ENCODE measurements around the gene TMEM222.

TMEM222 gene

GRCh38 chr1:27333717-27334279 is 11.8 kb downstream of the TMEM222 start:
- Histone ChIP-seq H3K9ac (ENCODE audit: low read length) (no peak overlapping the region), H3K4me1 (ENCODE audit: control insufficient read depth, insufficient read depth, low read length) (no peaks in the 10 kb centered on the region), H3K36me3 (ENCODE audit: control insufficient read depth, insufficient read depth, low read length) (peaks cover 20% of the 10 kb centered on the region), H3K27me3 (ENCODE audit: control insufficient read depth, insufficient read depth, low read length) (no peaks in the 10 kb centered on the region), H3K9me3 (ENCODE audit: control insufficient read depth, low read length) (no peaks in the 10 kb centered on the region), H3K4me3 (ENCODE audit: low read length) (no peak overlapping the region)

GRCh38 chr1:27335506-27336422 is 13.8 kb downstream of the TMEM222 start:
- H3K36me3 ChIP-seq (ENCODE audit: control insufficient read depth, insufficient read depth, low read length) = peaks cover 20% of the 10 kb centered on the region

DNA sequence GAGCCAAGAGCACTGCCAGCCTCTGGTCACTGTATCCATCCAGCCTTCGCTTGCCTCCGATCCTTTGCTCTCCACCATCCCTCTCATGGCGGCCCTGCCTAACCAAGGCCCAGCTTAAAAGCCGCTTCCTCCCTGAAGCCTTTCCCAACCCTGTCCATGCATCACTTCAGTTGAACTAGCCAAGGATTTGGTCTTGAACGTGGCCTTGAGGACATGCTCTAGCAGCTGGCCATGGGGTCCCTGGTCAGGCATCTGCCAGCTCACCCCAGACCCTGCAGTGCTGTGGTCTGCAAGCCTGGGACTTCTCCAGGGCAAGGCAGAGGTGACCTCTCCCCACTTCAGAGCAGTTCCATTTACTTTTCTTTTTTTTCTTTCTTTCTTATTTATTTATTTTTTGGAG is 14.8 kb downstream of the TMEM222 start:
- H3K4me1 ChIP-seq (ENCODE audit: control insufficient read depth, insufficient read depth, low read length) = peaks cover 11% of the 10 kb centered on the region
- no peaks in the 10 kb centered on the region for H3K9me3 ChIP-seq (ENCODE audit: control insufficient read depth, low read length)
- H3K9ac ChIP-seq (ENCODE audit: low read length) = no peak overlapping the region
- peaks cover 20% of the 10 kb centered on the region for H3K36me3 ChIP-seq (ENCODE audit: control insufficient read depth, insufficient read depth, low read length)
- H3K4me3 ChIP-seq (ENCODE audit: low read length) = no peak overlapping the region
- no peaks in the 10 kb centered on the region for H3K27me3 ChIP-seq (ENCODE audit: control insufficient read depth, insufficient read depth, low read length)

More at GRCh38 chr1:27335506-27336422, 13.8 kb downstream of the TMEM222 start:
- Histone ChIP-seq H3K27me3 (ENCODE audit: control insufficient read depth, insufficient read depth, low read length) (no peaks in the 10 kb centered on the region), H3K4me1 (ENCODE audit: control insufficient read depth, insufficient read depth, low read length) (peaks cover 2% of the 10 kb centered on the region), H3K9ac (ENCODE audit: low read length) (no peak overlapping the region), H3K9me3 (ENCODE audit: control insufficient read depth, low read length) (no peaks in the 10 kb centered on the region), H3K4me3 (ENCODE audit: low read length) (no peak overlapping the region)

- H3K27me3 ChIP-seq (ENCODE audit: control insufficient read depth, insufficient read depth, low read length) = no peaks in the 10 kb centered on the region
- peaks cover 26% of the 10 kb centered on the region for H3K4me1 ChIP-seq (ENCODE audit: control insufficient read depth, insufficient read depth, low read length)
- no peak overlapping the region for H3K9ac ChIP-seq (ENCODE audit: low read length)
- H3K9me3 ChIP-seq (ENCODE audit: control insufficient read depth, low read length) = no peaks in the 10 kb centered on the region
- peaks cover 3% of the 10 kb centered on the region for H3K36me3 ChIP-seq (ENCODE audit: control insufficient read depth, insufficient read depth, low read length)
- H3K4me3 ChIP-seq (ENCODE audit: low read length) = no peak overlapping the region
Measured at GRCh38 chr1:27338751-27339150, 16.8 kb downstream of the TMEM222 start.

- H3K9me3 ChIP-seq (ENCODE audit: control insufficient read depth, low read length) = no peaks in the 10 kb centered on the region
- no peak overlapping the region for H3K4me3 ChIP-seq (ENCODE audit: low read length)
- peaks cover 27% of the 10 kb centered on the region for H3K4me1 ChIP-seq (ENCODE audit: control insufficient read depth, insufficient read depth, low read length)
- H3K27me3 ChIP-seq (ENCODE audit: control insufficient read depth, insufficient read depth, low read length) = no peaks in the 10 kb centered on the region
- no peaks in the 10 kb centered on the region for H3K36me3 ChIP-seq (ENCODE audit: control insufficient read depth, insufficient read depth, low read length)
- H3K9ac ChIP-seq (ENCODE audit: low read length) = no peak overlapping the region
Measured at GRCh38 chr1:27339213-27339612, 17.2 kb downstream of the TMEM222 start.

DNA sequence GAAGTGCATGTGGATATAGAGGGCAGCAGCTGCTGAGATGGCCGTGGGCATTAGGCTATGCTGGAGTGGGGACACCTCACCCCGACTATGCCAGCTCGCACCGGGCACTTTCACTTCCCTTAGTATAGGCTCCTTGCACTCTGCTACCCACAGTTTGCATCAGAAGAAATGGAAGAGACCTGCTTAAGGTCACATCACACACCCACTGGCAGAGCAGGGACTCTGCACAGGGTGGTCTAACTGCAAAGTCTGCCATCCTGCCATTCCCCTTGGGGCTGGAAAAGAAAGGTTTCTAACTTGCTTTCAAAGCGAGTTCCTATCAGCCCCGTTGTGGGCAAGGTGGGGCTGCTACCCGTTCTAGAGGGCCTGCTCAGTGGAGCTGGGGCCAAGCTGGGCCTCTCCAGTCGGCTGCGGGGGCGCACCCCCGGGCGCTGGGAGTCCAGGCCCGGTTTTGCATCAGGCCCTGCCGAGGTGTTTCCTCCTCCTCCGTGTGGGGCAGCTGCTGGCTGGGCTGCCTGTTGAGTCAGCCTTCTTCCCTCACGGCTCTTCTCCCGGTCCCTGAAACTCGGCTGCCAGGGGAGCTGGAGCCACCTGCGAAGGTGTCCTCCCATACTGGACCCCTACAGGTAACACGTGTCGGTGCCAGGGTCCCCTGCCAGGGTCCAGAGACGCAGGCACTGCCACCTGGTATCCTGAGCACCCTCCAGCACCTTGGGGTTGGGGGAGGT is 19.7 kb downstream of the TMEM222 start, which contains the start of gene SYTL1:
Gene SYTL1 (plus strand): TSS at position 498 of the 728 bp plus-strand sequence. CDS start 3,313 bp downstream, outside the sequence.
- Histone ChIP-seq H3K4me3 (ENCODE audit: low read length) (peak within 1 kb of the TSS; percentile 46), H3K4me1 (ENCODE audit: control insufficient read depth, insufficient read depth, low read length) (peaks cover 27% of the 10 kb centered on the region), H3K36me3 (ENCODE audit: control insufficient read depth, insufficient read depth, low read length) (no peaks in the 10 kb centered on the region), H3K9ac (ENCODE audit: low read length) (peak within 1 kb of the TSS; percentile 73), H3K9me3 (ENCODE audit: control insufficient read depth, low read length) (no peaks in the 10 kb centered on the region), H3K27me3 (ENCODE audit: control insufficient read depth, insufficient read depth, low read length) (no peaks in the 10 kb centered on the region)

DNA sequence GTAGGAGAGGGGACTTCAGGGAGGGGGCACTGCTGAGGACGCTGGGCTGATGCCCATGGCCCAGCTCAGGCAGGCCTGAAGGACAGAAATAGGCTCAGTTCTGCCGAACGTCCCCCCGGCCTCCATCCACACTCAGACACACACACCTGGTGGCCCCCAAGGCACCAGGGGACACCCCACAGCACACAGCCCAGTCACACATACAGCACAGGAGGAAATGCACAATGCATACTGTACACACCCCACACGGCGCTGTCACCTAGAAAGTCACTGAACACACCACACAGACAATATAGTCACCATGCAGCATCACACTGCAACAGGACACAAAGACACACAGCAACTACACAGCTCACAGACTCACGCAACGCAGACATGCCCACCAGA is 20.4 kb downstream of the TMEM222 start:
- H3K9ac ChIP-seq (ENCODE audit: low read length) = peak overlapping the region; percentile 73
- H3K36me3 ChIP-seq (ENCODE audit: control insufficient read depth, insufficient read depth, low read length) = no peaks in the 10 kb centered on the region
- no peaks in the 10 kb centered on the region for H3K9me3 ChIP-seq (ENCODE audit: control insufficient read depth, low read length)
- H3K4me3 ChIP-seq (ENCODE audit: low read length) = peak overlapping the region; percentile 46
- peaks cover 31% of the 10 kb centered on the region for H3K4me1 ChIP-seq (ENCODE audit: control insufficient read depth, insufficient read depth, low read length)
- no peaks in the 10 kb centered on the region for H3K27me3 ChIP-seq (ENCODE audit: control insufficient read depth, insufficient read depth, low read length)

DNA sequence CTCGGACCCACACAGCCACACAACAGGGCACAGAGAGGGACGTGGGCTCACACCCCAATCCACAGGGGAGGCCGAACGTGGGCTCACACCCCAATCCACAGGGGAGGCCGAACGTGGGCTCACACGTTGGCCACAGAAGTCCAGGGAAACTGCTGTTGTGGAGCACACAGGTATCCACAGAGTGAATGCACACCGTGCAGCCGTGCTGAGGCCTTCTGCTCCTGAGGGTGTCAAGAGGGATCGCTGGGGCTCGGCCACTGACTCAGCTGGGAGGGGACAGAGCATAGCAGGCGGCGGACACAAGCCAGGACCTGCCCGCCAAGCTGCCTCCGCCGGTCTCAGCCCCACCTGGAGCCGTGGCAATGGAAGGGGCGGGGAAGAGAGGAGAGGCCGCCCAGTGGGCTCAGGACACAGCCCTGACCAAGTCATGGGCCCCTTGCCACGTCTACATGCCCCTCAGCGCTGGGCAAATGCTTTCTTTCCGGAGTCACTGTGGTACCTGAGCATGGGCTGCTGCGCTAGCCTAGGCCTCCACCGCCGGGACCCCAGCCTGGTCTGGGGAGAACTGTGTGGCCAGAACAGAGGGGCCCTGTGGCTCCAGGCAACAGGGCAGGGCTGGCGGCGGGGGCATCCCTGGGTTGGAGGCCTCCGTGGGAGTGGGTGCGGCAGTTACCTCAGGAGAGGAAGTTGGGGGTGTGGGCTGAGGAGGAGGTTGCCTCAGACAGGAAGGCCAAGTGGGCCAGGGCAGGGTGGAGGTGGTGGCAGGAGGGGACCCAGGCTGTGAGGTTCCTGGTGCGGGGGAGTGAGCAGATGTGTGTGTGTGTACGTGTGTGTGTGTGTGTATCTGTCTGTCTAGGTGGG is 21.0 kb downstream of the TMEM222 start:
- Histone ChIP-seq H3K27me3 (ENCODE audit: control insufficient read depth, insufficient read depth, low read length) (no peaks in the 10 kb centered on the region), H3K4me1 (ENCODE audit: control insufficient read depth, insufficient read depth, low read length) (peaks cover 31% of the 10 kb centered on the region), H3K9ac (ENCODE audit: low read length) (peak overlapping the region; percentile 73), H3K36me3 (ENCODE audit: control insufficient read depth, insufficient read depth, low read length) (no peaks in the 10 kb centered on the region), H3K4me3 (ENCODE audit: low read length) (peak overlapping the region; percentile 46), H3K9me3 (ENCODE audit: control insufficient read depth, low read length) (no peaks in the 10 kb centered on the region)

DNA sequence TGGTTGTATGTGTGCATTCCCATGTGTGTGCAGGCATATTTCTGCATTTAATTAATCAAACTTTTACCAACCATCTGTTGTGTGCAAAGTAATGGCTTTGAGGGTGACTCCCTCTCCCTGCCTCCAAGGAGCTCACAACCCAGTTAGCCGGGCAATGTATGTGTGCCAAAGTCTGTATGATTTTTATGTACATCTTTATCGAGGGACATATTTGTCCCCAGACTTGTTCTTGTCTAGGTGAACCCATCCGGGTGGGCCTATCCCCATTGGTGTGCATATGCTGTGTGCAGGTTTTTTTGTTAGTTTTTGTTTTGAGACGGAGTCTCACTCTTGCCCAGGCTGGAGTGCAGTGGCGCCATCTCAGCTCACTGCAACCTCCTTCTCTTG is 21.7 kb downstream of the TMEM222 start:
- Histone ChIP-seq H3K4me3 (ENCODE audit: low read length) (peak overlapping the region; percentile 46), H3K9me3 (ENCODE audit: control insufficient read depth, low read length) (no peaks in the 10 kb centered on the region), H3K27me3 (ENCODE audit: control insufficient read depth, insufficient read depth, low read length) (no peaks in the 10 kb centered on the region), H3K36me3 (ENCODE audit: control insufficient read depth, insufficient read depth, low read length) (no peaks in the 10 kb centered on the region), H3K9ac (ENCODE audit: low read length) (peak overlapping the region; percentile 73), H3K4me1 (ENCODE audit: control insufficient read depth, insufficient read depth, low read length) (peaks cover 32% of the 10 kb centered on the region)

- peaks cover 41% of the 10 kb centered on the region for H3K4me1 ChIP-seq (ENCODE audit: control insufficient read depth, insufficient read depth, low read length)
- no peaks in the 10 kb centered on the region for H3K36me3 ChIP-seq (ENCODE audit: control insufficient read depth, insufficient read depth, low read length)
- no peak overlapping the region for H3K9ac ChIP-seq (ENCODE audit: low read length)
- no peaks in the 10 kb centered on the region for H3K9me3 ChIP-seq (ENCODE audit: control insufficient read depth, low read length)
- peaks cover 5% of the 10 kb centered on the region for H3K27me3 ChIP-seq (ENCODE audit: control insufficient read depth, insufficient read depth, low read length)
- H3K4me3 ChIP-seq (ENCODE audit: low read length) = no peak overlapping the region
Measured at GRCh38 chr1:27345272-27345671, 23.3 kb downstream of the TMEM222 start.

GRCh38 chr1:27346357-27346756 is 24.4 kb downstream of the TMEM222 start:
- Histone ChIP-seq H3K9ac (ENCODE audit: low read length) (no peak overlapping the region), H3K27me3 (ENCODE audit: control insufficient read depth, insufficient read depth, low read length) (peaks cover 5% of the 10 kb centered on the region), H3K9me3 (ENCODE audit: control insufficient read depth, low read length) (no peaks in the 10 kb centered on the region), H3K36me3 (ENCODE audit: control insufficient read depth, insufficient read depth, low read length) (no peaks in the 10 kb centered on the region), H3K4me3 (ENCODE audit: low read length) (no peak overlapping the region), H3K4me1 (ENCODE audit: control insufficient read depth, insufficient read depth, low read length) (peaks cover 40% of the 10 kb centered on the region)
